Measurements from ENCODE around the gene GLI1.

GLI1 gene

DNA sequence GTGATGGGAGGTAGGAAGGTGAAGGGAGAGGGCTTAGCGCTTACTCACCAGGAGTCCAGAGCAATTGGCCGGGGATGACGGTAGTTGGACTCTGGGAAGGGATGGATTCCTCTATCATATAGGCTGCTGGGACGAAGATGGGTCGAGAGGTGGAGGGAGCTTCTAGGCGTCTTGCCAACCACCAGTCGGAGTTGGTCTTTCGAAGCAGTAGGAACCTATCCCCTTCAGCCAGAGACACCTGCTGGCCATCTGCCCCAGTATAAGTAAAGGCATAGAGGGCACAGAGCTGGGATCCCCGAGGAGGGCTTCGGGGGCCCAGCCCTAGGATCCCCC is 19.4 kb downstream of the GLI1 start:
- DNase-seq (ENCODE audit: low read depth): no peak
- TF ChIP-seq, protein P1, sequence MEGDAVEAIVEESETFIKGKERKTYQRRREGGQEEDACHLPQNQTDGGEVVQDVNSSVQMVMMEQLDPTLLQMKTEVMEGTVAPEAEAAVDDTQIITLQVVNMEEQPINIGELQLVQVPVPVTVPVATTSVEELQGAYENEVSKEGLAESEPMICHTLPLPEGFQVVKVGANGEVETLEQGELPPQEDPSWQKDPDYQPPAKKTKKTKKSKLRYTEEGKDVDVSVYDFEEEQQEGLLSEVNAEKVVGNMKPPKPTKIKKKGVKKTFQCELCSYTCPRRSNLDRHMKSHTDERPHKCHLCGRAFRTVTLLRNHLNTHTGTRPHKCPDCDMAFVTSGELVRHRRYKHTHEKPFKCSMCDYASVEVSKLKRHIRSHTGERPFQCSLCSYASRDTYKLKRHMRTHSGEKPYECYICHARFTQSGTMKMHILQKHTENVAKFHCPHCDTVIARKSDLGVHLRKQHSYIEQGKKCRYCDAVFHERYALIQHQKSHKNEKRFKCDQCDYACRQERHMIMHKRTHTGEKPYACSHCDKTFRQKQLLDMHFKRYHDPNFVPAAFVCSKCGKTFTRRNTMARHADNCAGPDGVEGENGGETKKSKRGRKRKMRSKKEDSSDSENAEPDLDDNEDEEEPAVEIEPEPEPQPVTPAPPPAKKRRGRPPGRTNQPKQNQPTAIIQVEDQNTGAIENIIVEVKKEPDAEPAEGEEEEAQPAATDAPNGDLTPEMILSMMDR (IDR thresholded peaks at IDR 0.05; ENCODE audit: control insufficient read depth, insufficient read depth, low read depth, low read length, missing control alignments): no peak
- no peak overlapping the region for H3K4me3 ChIP-seq (ENCODE audit: control insufficient read depth, low read depth, low read length)

DNA sequence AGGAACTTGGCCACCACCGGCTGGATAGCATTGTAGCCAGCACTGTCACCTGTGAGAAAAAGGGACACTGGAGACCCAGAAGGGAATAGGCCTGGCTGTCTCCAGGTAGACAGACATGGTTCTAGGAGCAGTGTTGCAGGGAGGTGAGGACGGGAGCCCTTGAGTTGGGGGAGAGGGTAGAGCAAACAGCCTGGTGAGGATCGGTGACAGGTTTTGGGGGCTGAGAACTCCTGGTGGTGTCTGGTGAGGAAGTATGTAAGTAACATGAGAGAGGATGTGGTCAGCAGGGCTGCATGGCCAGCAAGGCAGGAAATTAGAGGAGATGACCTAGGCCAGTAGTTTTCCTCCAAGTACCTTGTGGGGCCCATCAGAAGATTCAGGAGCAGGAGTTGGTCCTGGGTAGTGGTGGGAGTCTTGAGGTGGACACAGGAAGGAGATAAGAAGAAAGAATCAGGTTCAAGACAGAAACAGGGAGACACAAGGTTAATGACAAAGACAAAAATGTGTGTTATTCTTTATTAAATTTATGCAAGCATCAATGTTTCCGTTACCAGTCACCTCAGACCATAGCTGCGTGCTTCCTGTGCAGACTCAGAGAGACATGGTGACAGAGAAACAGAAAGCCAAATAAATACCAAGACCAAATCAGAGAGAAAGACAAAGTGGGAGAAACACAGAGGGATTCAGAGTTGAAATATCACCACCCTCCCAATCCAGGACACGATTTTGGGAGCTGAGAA is 20.0 kb downstream of the GLI1 start, which contains the start of gene ARHGAP9:
TSS of gene ARHGAP9 (minus strand) at position 491 of the 740 bp plus-strand sequence. CDS start at position 31, 460 bp downstream.
- TF ChIP-seq, protein P1 (IDR thresholded peaks at IDR 0.05; ENCODE audit: control insufficient read depth, insufficient read depth, low read depth, low read length, missing control alignments): no peak
- no peak for DNase-seq (ENCODE audit: low read depth)
- no peak within 1 kb of the TSS for H3K4me3 ChIP-seq (ENCODE audit: control insufficient read depth, low read depth, low read length)

DNA sequence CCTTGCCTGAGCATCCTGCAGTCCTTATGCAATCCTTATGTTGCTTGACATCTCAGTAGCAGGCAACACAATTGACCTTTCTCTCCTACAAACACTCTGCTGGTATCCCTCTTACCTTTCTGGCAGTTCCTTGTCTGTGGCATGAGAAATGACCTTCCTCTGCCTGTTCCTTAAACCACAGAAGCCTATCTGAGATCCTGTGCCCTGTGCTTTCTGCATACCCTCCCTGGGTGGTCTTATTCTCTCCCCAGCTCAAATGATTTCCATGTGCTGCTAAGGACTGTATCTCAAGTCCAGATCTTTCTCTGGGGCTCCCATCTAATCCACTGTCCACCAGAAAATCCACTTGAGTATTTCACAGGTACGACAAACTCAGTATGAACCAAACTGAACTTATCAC is 22.1 kb downstream of the GLI1 start:
- TF ChIP-seq, protein P1 (IDR thresholded peaks at IDR 0.05; ENCODE audit: control insufficient read depth, insufficient read depth, low read depth, low read length, missing control alignments): no peak
- no peak for DNase-seq (ENCODE audit: low read depth)
- H3K4me3 ChIP-seq (ENCODE audit: control insufficient read depth, low read depth, low read length): no peak overlapping the region

DNA sequence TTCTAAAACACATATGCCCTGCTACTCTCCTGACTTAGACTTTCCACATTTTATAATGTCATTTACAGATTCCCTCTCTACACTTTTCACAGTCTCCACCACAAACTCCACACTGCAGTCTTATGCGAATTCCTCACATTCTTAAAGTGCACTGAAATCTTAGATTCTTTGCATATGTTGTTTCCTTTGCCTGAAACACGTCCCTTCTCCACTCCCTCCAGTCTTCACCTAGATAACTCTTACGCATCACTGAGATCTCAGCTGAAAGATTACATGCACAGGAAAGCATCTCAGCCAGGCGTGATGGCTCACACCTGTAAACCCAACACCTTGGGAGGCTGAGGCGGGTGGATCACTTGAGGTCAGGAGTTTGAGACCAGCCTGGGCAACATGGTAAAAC is 23.9 kb downstream of the GLI1 start:
- TF ChIP-seq, protein P1 (IDR thresholded peaks at IDR 0.05; ENCODE audit: control insufficient read depth, insufficient read depth, low read depth, low read length, missing control alignments): no peak
- DNase-seq (ENCODE audit: low read depth): peak; percentile 20
- no peak overlapping the region for H3K4me3 ChIP-seq (ENCODE audit: control insufficient read depth, low read depth, low read length)

DNA sequence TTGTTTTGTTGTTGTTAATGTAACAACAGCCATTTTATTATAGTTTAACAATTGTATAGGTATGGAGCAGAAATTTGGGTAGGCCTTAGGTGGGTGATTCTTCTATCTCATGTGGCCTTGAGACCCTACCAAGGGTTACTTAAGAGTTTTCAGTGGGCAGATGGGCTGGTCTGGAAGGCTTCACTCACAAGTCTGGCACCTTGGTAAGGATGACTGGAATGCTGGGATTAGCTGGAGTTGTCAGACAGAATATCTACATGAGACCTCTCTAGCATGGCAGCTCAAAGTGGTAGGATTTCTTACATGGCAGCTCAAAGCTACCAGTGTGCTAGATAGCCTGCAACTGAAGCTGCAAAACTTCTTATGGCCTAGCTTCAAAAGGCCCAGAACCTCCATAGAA is 26.1 kb downstream of the GLI1 start:
- no peak overlapping the region for H3K4me3 ChIP-seq (ENCODE audit: control insufficient read depth, low read depth, low read length)
- TF ChIP-seq, protein P1 (IDR thresholded peaks at IDR 0.05; ENCODE audit: control insufficient read depth, insufficient read depth, low read depth, low read length, missing control alignments): no peak
- no peak for DNase-seq (ENCODE audit: low read depth)

DNA sequence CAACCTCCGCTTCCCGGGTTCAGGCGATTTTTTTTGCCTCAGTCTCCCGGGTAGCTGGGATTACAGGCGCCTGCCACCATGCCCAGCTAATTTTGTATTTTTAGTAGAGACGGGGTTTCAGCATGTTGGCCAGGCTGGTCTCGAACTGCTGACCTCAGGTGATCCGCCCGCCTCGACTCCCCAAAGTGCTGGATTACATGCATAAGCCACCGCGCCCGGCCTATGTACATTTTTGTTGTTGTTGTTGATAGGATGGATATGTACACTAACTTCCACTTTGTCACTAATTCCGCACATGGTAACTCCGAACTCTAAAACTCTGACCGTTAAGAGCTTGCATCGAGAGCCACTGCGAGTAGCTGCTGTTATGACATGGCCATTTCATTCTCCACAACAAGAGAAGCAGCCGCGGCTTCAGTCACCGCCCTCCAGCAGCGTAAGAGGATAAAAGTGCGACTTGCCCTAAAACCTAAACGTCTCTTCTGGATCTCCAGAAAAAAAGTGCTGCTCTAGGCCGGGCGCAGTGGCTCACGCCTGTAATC is 27.5 kb downstream of the GLI1 start:
- peak overlapping the region; percentile 9; the same call in 1 of the 2 replicates for H3K4me3 ChIP-seq (ENCODE audit: control insufficient read depth, low read depth, low read length)
- DNase-seq (ENCODE audit: low read depth): no peak
- TF ChIP-seq, protein P1 (IDR thresholded peaks at IDR 0.05; ENCODE audit: control insufficient read depth, insufficient read depth, low read depth, low read length, missing control alignments): no peak
